ENCODE data around the gene TTYH2.

- TF ChIP-seq RFX5 (IDR thresholded peaks at IDR 0.05; ENCODE audit: low read length) (no peak), CTCF (IDR thresholded peaks at IDR 0.05) (no peak), REST (IDR thresholded peaks at IDR 0.05; ENCODE audit: low read depth, low read length) (no peak), MAX (IDR thresholded peaks at IDR 0.05; ENCODE audit: low read depth) (no peak), GABPA (IDR thresholded peaks at IDR 0.05; ENCODE audit: low read depth) (no peak), EP300 (IDR thresholded peaks at IDR 0.05; ENCODE audit: borderline replicate concordance in 1 of 2, low read depth in 1 of 2, low read length in 1 of 2) (no peak), PBX3 (IDR thresholded peaks at IDR 0.05) (no peak), POLR2AphosphoS5 (IDR thresholded peaks at IDR 0.05; ENCODE audit: low read depth, low read length) (no peak), SMC3 (IDR thresholded peaks at IDR 0.05; ENCODE audit: low read depth, low read length) (no peak), NRF1 (IDR thresholded peaks at IDR 0.05; ENCODE audit: low read depth, low read length) (no peak)
These were observed 84.6 kb downstream of the TTYH2 start for GRCh38 chr17:74297941-74298340.

Measured in SK-N-SH (cell line).